HG02938 (cell line): ENCODE measurements around the gene SNX18.
"Not testable (repeated sequence)": the region's sequence is repeated elsewhere in the genome, so short reads cannot be mapped to it uniquely, and the experiment has no call there.

ENCODE experiments used
- ATAC-seq: cut with Tn5 transposase; IDR thresholded peaks from one replicate; pipeline ENCODE4 v1.9.1; 2021; ENCODE audit warnings: mild to moderate bottlenecking, moderate library complexity; ENCODE audit not compliant: unreplicated experiment

Gene SNX18

GRCh38 chr5:54517512-54518145 lies at the start of gene SNX18:
Gene SNX18 (plus strand): TSS chr5:54517759. CDS start chr5:54517953, 194 bp downstream.
- ATAC-seq, result peak; percentile 90

- peak; percentile 75 for ATAC-seq
Observed at GRCh38 chr5:54469622-54470021, 47.9 kb upstream of the SNX18 start.

GRCh38 chr5:54470128-54470527 lies 47.4 kb upstream of the SNX18 start:
- no peak for ATAC-seq

- ATAC-seq, result no peak
Observed at GRCh38 chr5:54470677-54471076, 46.9 kb upstream of the SNX18 start.

- no peak for ATAC-seq
Observed at GRCh38 chr5:54471398-54471797, 46.2 kb upstream of the SNX18 start.

GRCh38 chr5:54476682-54477081 lies 40.9 kb upstream of the SNX18 start:
- no peak for ATAC-seq

- no peak for ATAC-seq
Observed at GRCh38 chr5:54477941-54478478, 39.5 kb upstream of the SNX18 start.

- ATAC-seq, result no peak
Observed at GRCh38 chr5:54480296-54480695, 37.3 kb upstream of the SNX18 start.

GRCh38 chr5:54484219-54484894 lies 33.2 kb upstream of the SNX18 start:
- no peak for ATAC-seq

- ATAC-seq, result not testable (repeated sequence)
Observed at GRCh38 chr5:54485659-54486058, 31.9 kb upstream of the SNX18 start.

GRCh38 chr5:54489648-54489979 lies 27.9 kb upstream of the SNX18 start:
- not testable (repeated sequence) for ATAC-seq

GRCh38 chr5:54491326-54491725 lies 26.2 kb upstream of the SNX18 start:
- ATAC-seq, result no peak

GRCh38 chr5:54492178-54492577 lies 25.4 kb upstream of the SNX18 start:
- no peak for ATAC-seq

GRCh38 chr5:54495027-54495426 lies 22.5 kb upstream of the SNX18 start:
- no peak for ATAC-seq

- ATAC-seq, result no peak
Observed at GRCh38 chr5:54514291-54514690, 3.3 kb upstream of the SNX18 start.

GRCh38 chr5:54514841-54515432 lies 2.6 kb upstream of the SNX18 start:
- ATAC-seq, result no peak

GRCh38 chr5:54515634-54516033 lies 1.9 kb upstream of the SNX18 start:
- no peak for ATAC-seq

GRCh38 chr5:54516051-54516655 lies 1.4 kb upstream of the SNX18 start:
- no peak for ATAC-seq

GRCh38 chr5:54517174-54517511 lies 416 bp upstream of the SNX18 start:
- ATAC-seq, result peak; percentile 2

GRCh38 chr5:54518146-54518817 lies 723 bp downstream of the SNX18 start:
- ATAC-seq, result peak; percentile 22

GRCh38 chr5:54518818-54519508 lies 1.4 kb downstream of the SNX18 start:
- ATAC-seq, result no peak
